ENCODE measurements around the gene RHBDL1. TPM values are rescaled to one million over a fixed set of nuclear protein-coding genes. Genes with fewer than 3 reads are reported as not detected.

RHBDL1 gene
- total RNA-seq, 1 experiment from 2014 or later: 1.7 TPM

DNA sequence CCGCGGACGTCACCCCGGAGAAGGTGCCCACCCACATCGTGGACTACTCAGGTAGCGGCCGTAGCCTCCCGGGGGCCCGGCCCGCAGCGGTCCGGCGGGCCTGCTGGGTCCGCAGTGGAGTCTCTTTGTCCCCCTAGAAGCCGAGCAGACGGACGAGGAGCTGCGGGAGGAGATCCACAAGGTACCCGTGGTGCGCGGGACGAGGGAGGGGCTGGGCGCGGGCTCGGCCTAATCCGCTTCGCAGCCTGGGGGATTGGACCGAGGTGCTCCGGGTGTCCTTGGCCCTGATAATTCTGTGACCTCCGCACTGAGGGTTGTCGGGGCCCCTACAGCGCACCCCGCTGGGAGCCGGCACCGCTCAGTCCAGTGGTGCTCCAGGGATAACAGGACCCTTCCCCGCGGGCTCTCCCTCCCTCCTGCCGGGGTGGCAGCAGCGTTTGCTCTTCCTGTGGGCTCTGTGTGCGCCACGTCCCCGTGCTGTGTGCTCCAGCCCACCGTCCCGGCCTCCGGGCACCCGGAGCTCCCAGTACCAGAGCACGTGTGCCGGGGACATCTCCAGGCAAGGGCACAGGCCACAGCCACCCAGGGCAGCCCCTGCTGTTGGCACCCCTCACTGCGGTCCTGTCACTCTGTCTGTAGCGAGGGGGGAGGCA, 6.8 kb upstream of the RHBDL1 start:
- BruUV-seq (replicated peaks): TSS peak; percentile 11
- Histone ChIP-seq H3K9me2 (replicated peaks; ENCODE audit: low read length) (no peaks in the 10 kb centered on the region), H3K4me1 (ENCODE audit: insufficient read depth, low read length) (no peaks in the 10 kb centered on the region), H4K20me1 (ENCODE audit: low read length) (no peaks in the 10 kb centered on the region), H3K4me2 (ENCODE audit: low read length) (peak overlapping the region; percentile 90), H3K27ac (ENCODE audit: low read length) (0 out of 2 replicates have a peak overlapping the region, but pooled peaks have one; percentile 11), H3F3A (ENCODE audit: low read length, unreplicated experiment) (no peaks in the 10 kb centered on the region), H3K9ac (ENCODE audit: low read length) (peak overlapping the region; percentile 97), H2AFZ (ENCODE audit: low read length) (0 out of 2 replicates have a peak overlapping the region, but pooled peaks have one; percentile 42), H3K9me3 (ENCODE audit: low read length) (no peaks in the 10 kb centered on the region), H3K4me3 (ENCODE audit: low read length) (peak overlapping the region; percentile 82), H3K27me3 (ENCODE audit: low read length) (no peaks in the 10 kb centered on the region), H3K79me2 (ENCODE audit: low read length) (peaks cover 22% of the 10 kb centered on the region), H3K36me3 (ENCODE audit: low read depth, low read length) (peaks cover 6% of the 10 kb centered on the region; the same call in 1 of the 2 replicates)
- no peak for DNase-seq
- ATAC-seq: peak; percentile 16
- CTCF ChIA-PET: interaction anchor here (0.6 kb wide), 1 partner anchor 48 kb away, joined by 5 read pairs; no protein-coding TSS in a partner anchor
- TF ChIP-seq EZH2phosphoT487 (IDR thresholded peaks at IDR 0.05; ENCODE audit: borderline replicate concordance, low read length) (no peak), EZH2 (IDR thresholded peaks at IDR 0.05; ENCODE audit: low read length, unreplicated experiment) (no peak)
- TF ChIP-seq, protein P1, sequence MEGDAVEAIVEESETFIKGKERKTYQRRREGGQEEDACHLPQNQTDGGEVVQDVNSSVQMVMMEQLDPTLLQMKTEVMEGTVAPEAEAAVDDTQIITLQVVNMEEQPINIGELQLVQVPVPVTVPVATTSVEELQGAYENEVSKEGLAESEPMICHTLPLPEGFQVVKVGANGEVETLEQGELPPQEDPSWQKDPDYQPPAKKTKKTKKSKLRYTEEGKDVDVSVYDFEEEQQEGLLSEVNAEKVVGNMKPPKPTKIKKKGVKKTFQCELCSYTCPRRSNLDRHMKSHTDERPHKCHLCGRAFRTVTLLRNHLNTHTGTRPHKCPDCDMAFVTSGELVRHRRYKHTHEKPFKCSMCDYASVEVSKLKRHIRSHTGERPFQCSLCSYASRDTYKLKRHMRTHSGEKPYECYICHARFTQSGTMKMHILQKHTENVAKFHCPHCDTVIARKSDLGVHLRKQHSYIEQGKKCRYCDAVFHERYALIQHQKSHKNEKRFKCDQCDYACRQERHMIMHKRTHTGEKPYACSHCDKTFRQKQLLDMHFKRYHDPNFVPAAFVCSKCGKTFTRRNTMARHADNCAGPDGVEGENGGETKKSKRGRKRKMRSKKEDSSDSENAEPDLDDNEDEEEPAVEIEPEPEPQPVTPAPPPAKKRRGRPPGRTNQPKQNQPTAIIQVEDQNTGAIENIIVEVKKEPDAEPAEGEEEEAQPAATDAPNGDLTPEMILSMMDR (conservative IDR thresholded peaks at IDR 0.05; ENCODE audit: low read depth, low read length): no peak
- POLR2A ChIA-PET (ENCODE audit: unreplicated experiment): no interaction called here
- intact Hi-C loops (cut with micrococcal nuclease): no loop called here

- CTCF ChIA-PET: no interaction called here
- H3F3A ChIP-seq (ENCODE audit: low read length, unreplicated experiment): no peaks in the 10 kb centered on the region
- BruUV-seq (replicated peaks): no TSS peak
- DNase-seq (no peak), ATAC-seq (no peak)
- H3K27me3 ChIP-seq (ENCODE audit: low read length): no peaks in the 10 kb centered on the region
- no peaks in the 10 kb centered on the region for H3K9me2 ChIP-seq (replicated peaks; ENCODE audit: low read length)
- no peak overlapping the region for H3K27ac ChIP-seq (ENCODE audit: low read length)
- no peak overlapping the region for H2AFZ ChIP-seq (ENCODE audit: low read length)
- TF ChIP-seq, protein P1 (conservative IDR thresholded peaks at IDR 0.05; ENCODE audit: low read depth, low read length): no peak
- TF ChIP-seq EZH2phosphoT487 (IDR thresholded peaks at IDR 0.05; ENCODE audit: borderline replicate concordance, low read length): no peak
- no peak for TF ChIP-seq EZH2 (IDR thresholded peaks at IDR 0.05; ENCODE audit: low read length, unreplicated experiment)
- peaks cover 6% of the 10 kb centered on the region; the same call in 1 of the 2 replicates for H3K36me3 ChIP-seq (ENCODE audit: low read depth, low read length)
- peak overlapping the region; percentile 90 for H3K4me2 ChIP-seq (ENCODE audit: low read length)
- no peaks in the 10 kb centered on the region for H4K20me1 ChIP-seq (ENCODE audit: low read length)
- peak overlapping the region; percentile 82; the same call in 1 of the 2 replicates for H3K4me3 ChIP-seq (ENCODE audit: low read length)
- no peaks in the 10 kb centered on the region for H3K9me3 ChIP-seq (ENCODE audit: low read length)
- POLR2A ChIA-PET (ENCODE audit: unreplicated experiment): no interaction called here
- no peak overlapping the region for H3K9ac ChIP-seq (ENCODE audit: low read length)
- intact Hi-C loops (cut with micrococcal nuclease): no loop called here
- peaks cover 22% of the 10 kb centered on the region for H3K79me2 ChIP-seq (ENCODE audit: low read length)
- no peaks in the 10 kb centered on the region for H3K4me1 ChIP-seq (ENCODE audit: insufficient read depth, low read length)
Observed at GRCh38 chr16:669666-670065, 5.8 kb upstream of the RHBDL1 start.

Data from PC-3 (cell line).